Fibroblast of gingiva (primary cell): ENCODE measurements around the gene APOL1.
A peak's percentile ranks its signal among the peaks of the same experiment; 100 is the strongest.
"Not testable (repeated sequence)": the region's sequence is repeated elsewhere in the genome, so short reads cannot be mapped to it uniquely, and the experiment has no call there.

Source experiments
- DNase-seq: peaks from one replicate; pipeline ENCODE4 v3.0.0-alpha.2; 2011; ENCODE audit warnings: low read depth

The APOL1 gene, protein sequence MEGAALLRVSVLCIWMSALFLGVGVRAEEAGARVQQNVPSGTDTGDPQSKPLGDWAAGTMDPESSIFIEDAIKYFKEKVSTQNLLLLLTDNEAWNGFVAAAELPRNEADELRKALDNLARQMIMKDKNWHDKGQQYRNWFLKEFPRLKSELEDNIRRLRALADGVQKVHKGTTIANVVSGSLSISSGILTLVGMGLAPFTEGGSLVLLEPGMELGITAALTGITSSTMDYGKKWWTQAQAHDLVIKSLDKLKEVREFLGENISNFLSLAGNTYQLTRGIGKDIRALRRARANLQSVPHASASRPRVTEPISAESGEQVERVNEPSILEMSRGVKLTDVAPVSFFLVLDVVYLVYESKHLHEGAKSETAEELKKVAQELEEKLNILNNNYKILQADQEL

DNA sequence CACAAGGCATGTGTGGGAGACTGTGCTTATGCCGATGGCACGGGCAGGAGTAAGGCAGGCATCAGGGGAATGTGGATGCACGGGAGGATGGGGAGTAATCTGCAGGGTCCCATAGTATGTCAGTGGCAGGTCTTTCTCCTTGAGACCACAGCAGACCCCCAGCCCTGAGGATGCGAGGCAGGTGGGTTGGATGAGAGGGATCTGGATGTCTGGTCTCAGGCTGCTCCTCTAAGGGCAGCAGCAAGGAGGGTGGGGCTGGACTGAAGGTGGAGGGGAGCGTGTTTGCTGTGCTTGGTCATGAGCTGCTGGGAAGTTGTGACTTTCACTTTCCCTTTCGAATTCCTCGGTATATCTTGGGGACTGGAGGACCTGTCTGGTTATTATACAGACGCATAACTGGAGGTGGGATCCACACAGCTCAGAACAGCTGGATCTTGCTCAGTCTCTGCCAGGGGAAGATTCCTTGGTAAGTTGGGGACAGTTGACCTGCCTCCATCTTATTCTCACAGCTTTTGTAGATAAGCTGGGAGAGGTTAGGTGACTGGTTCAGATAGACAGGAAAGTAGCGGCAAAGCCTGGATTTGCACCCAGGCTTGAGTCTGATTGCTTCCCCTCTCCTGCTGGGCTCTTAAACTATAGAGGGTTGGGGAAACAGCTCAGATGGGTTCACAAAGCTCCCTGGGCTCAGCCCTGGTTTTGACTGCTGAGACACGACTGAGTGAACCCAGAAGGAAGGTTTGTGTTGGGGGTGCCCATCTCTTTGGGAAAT lies at the start of gene APOL1:
Gene APOL1 (plus strand): TSS at position 380 of the 769 bp plus-strand sequence. CDS start 1,823 bp downstream, outside the sequence.
- peak; percentile 30 for DNase-seq

DNA sequence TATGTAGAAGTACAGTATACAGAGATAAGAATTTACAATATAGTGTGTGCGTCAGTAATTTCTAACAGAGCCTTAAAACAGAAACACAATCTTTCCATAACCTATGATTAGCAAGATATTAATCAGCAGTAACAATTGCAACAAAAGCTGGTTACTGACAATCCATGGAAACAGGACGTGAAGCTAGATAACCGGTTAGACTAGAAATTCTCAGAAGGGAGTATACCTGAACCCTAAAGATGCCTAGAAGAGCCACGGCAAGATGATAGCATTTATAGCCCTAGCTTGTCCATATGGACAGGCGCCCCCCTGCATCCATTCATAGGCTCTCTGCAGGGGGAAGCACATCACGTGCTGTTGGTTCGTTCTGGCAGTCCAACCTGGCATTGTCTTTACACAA lies 49.5 kb upstream of the APOL1 start:
- not testable (repeated sequence) for DNase-seq

DNA sequence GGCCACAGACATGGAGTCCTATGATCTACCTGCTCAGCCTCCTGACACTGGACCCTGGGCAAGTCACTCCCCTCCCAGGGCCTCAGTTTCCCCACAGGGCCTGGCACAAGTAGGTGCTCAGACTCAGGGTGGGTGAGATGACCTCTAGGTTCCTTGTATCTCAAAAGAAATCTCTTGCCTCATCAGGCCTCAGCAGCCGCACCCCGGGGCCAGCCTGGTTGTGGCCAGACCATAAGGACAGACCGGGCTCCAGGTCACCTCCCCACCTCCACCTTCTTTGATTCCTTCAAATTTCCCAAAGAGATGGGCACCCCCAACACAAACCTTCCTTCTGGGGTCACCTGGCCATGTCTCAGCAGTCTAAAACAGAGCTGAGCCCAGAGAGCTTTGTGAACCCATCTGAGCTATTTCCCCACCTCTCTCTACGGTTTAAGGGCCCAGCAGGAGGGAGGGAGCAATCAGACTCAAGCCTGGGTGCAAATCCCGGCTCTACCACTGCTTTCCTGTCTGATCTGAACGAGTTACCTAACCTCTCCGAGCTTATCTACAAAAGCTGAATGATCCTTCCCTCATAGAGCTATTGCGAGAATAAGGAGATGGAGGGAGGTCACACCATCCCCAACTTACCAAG lies 48.8 kb upstream of the APOL1 start:
- DNase-seq, result no peak

DNA sequence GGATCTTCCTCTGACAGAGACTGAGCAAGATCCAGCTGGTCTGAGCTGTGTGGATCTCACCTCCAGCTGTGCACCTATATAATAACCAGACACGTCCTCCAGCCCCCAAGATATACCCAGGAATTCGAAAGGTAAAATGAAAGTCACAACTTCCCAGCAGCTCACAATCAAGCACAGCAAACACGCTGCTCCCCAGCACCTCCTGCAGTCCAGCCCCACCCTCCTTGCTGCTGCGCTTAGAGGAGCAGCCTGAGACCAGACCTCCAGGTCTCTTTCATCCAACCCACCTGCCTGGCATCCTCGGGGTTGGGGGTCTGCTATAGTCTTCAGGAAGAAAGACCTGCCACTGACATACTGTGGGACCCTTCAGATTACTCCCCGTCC lies 48.3 kb upstream of the APOL1 start:
- no peak for DNase-seq

DNA sequence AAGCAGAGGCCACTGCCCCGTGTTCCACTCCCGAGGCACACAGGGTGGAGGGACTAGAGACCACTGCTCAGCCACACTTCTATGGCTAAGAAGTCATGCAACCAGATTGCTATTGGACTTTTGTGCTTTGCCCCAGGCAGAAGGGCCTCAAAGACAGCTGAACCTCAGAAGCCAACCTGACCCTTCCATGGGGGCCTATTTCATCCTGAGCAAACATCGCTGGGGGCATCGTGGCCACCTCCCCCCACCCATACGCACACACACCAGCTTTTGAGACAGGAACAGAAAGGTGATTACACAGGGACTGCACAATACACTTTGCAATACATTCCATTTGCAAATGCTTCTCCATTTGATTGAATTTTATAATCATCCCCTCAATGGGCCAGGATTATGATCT lies 47.4 kb upstream of the APOL1 start:
- DNase-seq, result not testable (repeated sequence)

DNA sequence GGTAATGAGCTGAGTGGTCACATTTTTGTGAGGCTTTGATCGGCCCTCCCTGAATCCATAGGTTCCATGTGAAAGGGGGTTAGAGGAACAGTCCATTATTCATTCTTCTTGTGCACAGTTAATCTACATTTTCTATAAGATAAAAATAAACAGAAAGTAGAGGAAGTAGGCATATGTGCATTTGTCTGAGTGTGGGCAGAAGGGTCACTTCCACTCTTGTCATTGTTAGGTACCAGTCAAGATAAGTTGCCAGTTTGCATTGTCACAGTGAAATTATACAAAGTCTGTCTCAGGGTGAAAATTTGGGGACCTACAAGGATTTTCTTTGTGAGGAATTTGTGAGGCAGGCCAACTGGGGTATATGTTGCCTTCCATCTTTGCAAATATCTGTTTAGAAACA lies 46.7 kb upstream of the APOL1 start:
- no peak for DNase-seq

DNA sequence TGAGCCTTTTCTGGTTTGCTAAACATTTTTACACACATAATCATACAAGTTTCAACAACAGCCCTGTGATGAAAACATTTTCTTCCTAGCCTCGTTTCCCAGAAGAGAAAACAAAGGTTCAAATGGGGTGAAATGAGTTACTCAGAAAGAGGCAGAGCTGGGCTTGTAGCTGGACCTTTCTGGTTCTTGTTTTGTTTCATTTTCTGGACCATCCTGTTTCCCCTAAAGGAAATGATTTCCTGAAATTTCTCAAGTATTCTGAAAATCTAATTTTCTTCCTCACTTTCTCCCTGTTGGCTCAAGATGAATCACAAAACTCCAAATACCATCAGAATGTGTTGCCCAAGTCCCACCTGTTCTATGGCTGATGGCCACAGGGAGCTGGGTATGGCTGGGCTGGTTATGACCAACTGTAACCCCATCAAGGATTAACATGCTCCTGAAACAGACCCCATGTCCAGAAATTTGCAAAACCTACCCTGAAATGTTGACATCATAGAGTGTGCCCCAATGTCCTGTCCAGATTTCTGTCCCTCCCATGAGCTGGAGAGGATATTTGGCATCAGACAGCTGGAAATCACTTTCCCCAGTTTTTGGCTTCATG lies 44.7 kb upstream of the APOL1 start:
- DNase-seq, result no peak

DNA sequence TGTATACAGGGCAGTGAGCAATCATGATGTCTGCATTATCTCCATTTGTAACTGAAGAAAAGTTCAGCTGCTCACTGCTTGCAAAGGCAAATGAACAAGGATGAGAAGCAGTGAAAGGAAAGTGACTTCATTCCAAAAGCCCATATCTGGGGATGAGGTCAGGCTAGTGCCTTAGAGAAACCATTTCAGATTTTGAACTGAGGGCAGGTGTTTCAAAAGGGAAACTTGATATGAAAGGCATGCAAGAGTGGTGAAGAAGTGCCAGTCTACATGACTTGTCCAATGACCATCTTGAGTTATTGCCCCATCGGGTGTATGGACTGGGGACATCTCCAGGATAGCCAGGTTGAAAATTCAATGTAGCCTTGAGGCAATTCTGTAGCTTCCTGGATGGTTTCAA lies 44.0 kb upstream of the APOL1 start:
- no peak for DNase-seq

DNA sequence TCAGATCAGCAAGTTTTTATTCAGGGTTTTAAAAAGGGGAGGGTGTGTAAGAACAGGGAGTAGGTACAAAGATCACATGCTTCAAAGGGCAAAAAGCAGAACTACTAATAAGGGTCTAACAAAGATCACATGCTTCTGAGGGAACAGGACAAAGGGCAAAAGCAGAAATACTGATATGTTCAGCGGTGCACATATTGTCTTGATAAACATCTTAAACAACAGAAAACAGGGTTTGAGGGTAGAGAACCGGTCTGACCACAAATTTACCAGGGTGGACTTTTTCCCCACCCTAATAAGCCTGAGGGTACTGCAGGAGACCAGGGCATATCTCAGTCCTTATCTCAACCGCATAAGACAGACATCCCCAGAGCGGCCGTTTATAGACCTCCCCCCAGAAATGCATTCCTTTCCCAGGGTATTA lies 43.4 kb upstream of the APOL1 start:
- DNase-seq, result not testable (repeated sequence)

DNA sequence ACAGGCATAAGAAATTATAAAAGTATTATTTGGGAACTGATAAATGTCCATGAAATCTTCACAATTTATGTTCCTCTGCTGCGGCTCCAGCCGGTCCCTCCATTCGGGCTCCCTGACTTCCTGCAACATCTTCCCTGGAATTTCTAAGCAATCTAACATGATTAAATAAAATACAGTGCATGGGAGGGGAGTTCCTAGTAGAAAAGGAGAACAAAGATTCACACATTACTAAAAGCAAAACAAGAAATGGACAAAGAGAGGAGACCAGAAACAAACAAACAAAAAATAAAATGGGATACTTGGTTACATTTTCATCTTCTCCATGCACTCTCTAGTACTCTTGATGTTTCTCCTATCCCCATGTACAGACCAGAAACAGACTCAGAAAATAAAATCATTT lies 42.7 kb upstream of the APOL1 start:
- no peak for DNase-seq

DNA sequence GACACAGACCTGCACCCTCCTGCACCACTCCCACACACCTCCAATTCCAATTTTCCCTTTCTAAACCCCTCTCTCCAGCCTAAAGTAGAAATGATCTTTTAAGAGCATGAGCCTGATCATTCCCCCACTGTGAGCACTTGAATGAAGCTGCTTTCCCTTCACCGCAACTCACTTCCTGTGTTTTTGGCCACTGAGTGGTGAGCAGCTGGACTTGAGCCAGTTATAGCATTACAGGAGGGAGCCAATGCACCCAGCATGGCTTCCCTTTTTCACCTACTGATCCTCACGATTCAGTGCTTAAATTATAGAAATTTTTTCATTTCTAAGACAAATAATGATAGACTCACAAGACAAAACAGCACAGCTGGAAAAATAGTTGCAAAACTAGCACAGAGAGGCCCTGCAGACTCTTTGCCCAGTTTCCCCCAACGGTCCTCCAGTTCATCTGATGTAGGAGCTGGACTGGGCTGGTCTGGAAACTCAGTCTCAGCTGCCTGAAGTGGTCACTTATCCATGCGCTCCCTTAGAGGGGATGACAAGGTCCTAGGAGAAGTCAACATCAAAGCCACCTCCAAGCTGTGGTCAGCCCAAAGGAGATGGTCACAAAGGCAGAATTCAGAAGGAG lies 41.6 kb upstream of the APOL1 start:
- DNase-seq, result no peak

DNA sequence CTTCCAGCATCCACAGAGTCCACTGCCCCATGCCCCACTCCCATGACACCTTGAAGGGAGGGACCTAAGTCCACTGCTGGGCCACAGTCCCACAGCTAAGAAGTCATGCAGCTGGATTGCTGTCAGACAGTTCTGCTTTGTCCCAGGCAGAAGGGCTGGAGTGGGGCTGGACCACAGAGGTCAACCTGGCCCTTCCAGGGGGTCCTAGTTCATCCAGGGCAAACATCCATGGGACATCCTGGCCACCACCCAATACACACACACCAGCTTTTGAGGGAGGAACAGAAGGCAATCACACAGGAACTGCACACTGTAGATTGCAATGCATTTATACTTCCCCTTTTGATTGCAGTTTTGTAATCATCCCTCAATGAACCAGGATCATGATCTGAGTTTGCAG lies 40.0 kb upstream of the APOL1 start:
- no peak for DNase-seq

DNA sequence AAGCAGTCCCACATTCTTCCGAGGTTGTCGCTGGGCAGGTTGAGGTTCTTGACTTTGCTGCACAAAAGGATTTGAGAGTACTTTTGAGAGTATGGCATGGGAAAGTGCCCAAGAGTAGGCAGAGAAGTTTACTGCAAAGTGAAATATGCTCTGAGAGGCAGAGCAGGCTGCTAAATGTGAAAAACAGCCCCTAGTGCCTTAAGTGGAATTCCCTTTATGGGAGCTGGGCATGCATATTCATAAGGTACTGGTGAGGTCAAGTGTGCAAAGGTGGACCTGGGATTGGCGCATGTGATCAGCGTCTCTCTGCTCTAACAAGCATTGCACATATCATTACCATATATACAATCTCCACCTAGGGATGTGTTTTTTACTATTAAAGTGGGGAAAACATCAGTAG lies 39.3 kb upstream of the APOL1 start:
- no peak for DNase-seq

DNA sequence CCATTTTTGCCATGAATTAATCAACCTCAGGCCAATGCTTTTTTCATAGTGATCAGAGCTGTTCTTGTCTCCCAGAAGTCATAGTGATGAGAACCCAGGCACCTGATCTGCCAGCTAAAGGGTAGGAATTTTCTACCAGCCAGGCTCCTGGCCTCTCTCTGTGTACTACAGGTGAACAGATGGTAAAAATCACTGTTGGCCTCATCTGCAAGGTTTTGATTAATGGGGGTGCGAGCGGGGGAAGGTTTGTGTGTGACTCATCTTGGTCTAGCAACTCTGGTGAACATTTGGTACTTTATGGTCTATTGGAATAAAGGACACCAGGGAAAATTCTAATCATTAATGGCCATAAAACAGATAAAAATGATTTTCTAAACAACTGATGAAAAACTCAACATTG lies 37.0 kb upstream of the APOL1 start:
- no peak for DNase-seq

DNA sequence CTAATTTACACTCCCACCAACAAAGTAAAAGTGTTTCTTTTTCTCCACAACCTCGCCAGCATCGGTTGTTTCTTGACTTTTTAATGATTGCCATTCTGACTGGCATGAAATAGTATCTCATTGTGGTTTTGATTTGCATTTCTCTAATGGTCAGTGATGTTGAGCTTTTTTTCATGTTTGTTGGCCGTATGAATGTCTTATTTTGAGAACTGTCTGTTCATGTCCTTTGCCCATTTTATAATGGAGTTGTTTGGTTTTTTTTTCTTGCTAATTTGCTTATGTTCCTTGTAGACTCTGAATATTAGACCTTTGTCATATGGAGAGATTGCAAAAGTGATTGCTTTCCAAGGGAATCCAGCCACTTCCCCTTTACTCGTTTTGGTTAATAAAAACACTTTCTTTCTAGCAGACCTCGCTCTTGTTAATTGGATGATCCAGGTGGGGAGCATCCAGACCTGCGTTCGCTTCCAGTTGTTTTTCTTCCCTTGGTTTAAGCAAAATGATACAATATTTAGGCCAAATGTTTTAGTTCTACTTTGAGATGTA lies 34.2 kb upstream of the APOL1 start:
- DNase-seq, result no peak

DNA sequence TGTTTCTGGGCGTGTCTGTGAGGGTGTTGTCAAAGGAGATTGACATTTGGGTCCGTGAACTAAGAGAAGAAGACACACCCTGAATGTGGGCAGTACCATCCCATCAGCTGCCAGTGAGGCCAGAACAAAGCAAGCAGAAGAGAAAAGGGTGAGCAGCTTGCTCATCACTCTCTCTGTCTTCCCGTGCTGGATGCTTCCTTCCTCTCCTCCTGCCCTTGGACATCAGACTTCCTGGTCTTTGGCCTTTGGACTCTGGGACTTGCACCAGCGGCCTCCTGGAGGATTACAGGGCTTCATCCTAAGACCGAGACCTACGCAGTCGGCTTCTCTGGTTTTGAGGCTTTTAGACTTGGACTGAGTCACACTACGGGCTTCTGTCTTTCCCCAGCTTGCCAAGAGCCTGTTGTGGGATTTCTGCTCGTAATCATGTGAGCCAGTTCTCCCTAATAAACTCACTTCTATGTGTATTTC lies 32.4 kb upstream of the APOL1 start:
- DNase-seq, result peak; percentile 14

DNA sequence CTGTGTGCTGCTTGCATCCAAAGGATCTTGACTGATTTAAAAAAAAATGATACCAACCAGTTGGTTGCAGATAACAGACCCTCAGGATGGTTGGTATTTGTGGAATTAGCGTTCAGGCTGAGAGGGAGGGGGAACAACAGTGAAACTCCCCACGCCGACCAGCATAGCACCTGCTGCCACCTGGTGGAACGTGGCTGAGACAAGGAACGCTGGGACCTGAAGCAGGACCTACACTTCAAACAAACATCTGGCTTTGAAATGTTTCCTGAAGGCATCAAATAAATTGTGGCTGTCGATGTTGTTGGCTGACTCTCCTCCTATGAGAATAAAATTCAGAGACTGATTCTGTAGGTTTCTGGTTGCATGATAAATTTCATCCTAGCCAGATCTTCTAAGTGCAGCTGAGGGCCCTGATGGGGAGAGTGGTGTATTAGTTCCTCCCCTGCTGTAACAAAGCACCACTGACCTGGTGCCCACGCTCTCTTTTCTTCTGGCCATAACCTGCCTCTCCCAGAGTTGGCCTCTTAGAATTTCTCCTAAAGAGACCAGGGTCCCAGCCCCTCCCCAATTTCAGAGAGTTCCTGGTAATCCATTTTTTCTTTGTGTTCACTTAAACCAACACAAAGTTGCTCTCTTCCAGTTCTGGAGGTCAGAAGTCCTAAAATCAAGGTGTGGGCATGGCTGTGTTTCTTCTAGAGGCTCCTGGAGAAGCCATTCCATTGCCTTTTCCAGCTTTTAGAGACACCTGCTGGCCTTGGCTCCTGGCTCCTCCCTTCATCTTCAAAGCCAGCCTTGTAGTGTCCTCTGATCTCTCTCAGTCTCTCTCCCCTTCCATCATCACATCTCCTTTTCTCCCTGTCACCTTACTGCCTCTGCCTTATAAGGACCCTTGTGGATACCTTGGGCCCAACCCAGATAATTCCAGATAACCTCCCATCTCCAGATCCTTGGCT lies 30.9 kb upstream of the APOL1 start:
- no peak for DNase-seq

DNA sequence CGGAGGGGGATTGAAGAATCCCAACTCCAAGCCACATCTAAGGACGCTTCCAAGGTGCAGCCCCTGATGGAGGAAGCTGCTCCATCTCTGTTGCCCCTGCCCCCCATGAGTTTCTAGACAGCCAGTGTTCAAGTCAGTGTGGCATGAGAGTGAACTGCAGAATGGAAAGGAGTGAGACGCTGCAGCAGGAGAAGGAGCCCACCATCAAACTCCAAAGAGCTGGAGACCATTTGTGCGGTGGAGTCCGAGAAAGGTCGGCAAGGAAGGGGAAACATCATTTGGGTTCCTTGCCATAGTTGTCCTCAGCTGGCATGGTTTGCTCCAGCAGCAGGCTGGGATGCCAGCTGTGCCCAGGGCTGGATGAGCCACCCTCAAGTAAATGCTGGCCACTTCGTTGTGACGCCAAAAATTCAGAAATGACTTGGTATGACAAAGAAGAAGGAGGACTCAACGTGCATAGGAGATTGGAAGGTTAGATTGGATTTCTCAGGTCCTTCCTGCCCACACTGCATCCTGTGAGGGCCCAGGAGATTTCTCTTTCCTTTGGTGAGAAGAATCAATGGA lies 30.0 kb upstream of the APOL1 start:
- DNase-seq, result no peak

DNA sequence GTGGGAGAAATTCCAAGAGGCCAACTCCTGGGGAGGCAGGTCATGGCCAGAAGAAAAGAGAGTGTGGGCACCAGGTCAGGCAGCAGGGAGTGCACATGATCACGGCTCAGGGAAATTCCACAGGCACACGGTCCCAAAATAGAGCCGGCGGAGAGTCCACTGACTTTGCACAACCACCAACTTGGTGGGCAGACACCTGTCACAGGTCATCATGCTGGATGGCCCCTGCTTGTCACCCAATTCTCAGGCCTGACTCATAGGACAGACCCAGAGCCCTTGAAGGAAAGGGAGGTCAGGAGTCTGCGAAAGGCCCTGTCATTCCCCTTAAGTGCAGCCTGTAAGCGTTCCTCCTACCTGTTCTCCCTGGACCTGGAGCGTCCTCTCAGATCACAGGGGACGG lies 29.4 kb upstream of the APOL1 start:
- no peak for DNase-seq

DNA sequence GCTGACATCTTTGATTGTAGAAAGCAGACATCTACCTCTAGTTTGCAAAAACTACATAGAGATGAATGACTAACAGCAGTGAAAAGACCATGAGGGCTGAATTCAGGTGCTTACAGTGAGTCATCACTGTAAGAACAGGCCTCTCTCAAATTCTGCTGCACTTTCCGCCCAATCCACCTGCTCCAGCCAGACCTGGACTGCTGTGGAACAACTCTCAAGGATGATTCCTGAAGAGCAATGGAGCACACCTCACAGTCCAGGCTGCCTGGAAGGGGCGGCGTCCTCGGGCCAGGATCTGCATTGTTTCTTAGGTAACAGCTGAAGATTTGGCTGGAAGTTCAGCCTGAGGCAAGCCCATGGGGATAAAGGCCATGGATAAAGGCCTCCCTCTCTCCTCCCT lies 28.7 kb upstream of the APOL1 start:
- no peak for DNase-seq
